PFSK-1 (cell line): Measurements from ENCODE around the gene UCMA.

Source experiments
- FOXP2 ChIP-seq: optimal IDR thresholded peaks from 2 replicates; pipeline ENCODE3; 2011; ENCODE audit warnings: borderline replicate concordance, control low read depth, inconsistent platforms; ENCODE audit not compliant: insufficient read depth; ENCODE audit errors: extremely low read length, extremely low read depth
- POLR2AphosphoS5 ChIP-seq: IDR thresholded peaks from 2 replicates; pipeline ENCODE4 v1.6.1; 2012; ENCODE audit warnings: low read depth, mild to moderate bottlenecking, control low read depth, low read length, moderate library complexity
- SIN3A ChIP-seq: IDR thresholded peaks from 2 replicates; pipeline ENCODE4 v1.6.1; 2012; ENCODE audit warnings: mild to moderate bottlenecking, low read length, moderate library complexity, borderline replicate concordance; ENCODE audit not compliant: insufficient read depth
- TAF1 ChIP-seq: IDR thresholded peaks from 2 replicates; pipeline ENCODE4 v1.6.1; 2012; ENCODE audit warnings: low read length, control low read depth, borderline replicate concordance; ENCODE audit not compliant: insufficient read depth
- TF ChIP-seq, protein P1 (sequence below), 2 experiments: IDR thresholded peaks; 2 replicates each; pipeline versions ENCODE4 v1.6.1 to v1.8.0; 2011 to 2012; ENCODE audit warnings: low read depth in 2 of 2, low read length in 2 of 2, control low read depth in 1 of 2, inconsistent platforms in 1 of 2, mild to moderate bottlenecking in 1 of 2, moderate library complexity in 1 of 2; ENCODE audit not compliant: insufficient read depth in 1 of 2

Gene UCMA

GRCh38 chr10:13268841-13269240 lies 34.7 kb upstream of the UCMA start:
- TF ChIP-seq SIN3A: no peak
- TF ChIP-seq FOXP2: no peak
- TF ChIP-seq, protein P1, sequence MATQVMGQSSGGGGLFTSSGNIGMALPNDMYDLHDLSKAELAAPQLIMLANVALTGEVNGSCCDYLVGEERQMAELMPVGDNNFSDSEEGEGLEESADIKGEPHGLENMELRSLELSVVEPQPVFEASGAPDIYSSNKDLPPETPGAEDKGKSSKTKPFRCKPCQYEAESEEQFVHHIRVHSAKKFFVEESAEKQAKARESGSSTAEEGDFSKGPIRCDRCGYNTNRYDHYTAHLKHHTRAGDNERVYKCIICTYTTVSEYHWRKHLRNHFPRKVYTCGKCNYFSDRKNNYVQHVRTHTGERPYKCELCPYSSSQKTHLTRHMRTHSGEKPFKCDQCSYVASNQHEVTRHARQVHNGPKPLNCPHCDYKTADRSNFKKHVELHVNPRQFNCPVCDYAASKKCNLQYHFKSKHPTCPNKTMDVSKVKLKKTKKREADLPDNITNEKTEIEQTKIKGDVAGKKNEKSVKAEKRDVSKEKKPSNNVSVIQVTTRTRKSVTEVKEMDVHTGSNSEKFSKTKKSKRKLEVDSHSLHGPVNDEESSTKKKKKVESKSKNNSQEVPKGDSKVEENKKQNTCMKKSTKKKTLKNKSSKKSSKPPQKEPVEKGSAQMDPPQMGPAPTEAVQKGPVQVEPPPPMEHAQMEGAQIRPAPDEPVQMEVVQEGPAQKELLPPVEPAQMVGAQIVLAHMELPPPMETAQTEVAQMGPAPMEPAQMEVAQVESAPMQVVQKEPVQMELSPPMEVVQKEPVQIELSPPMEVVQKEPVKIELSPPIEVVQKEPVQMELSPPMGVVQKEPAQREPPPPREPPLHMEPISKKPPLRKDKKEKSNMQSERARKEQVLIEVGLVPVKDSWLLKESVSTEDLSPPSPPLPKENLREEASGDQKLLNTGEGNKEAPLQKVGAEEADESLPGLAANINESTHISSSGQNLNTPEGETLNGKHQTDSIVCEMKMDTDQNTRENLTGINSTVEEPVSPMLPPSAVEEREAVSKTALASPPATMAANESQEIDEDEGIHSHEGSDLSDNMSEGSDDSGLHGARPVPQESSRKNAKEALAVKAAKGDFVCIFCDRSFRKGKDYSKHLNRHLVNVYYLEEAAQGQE (IDR thresholded peaks at IDR 0.05; ENCODE audit: insufficient read depth in 1 of 2, low read depth in 2 of 2, low read length in 2 of 2): no peak
- TF ChIP-seq POLR2AphosphoS5: no peak
- no peak for TF ChIP-seq TAF1

DNA sequence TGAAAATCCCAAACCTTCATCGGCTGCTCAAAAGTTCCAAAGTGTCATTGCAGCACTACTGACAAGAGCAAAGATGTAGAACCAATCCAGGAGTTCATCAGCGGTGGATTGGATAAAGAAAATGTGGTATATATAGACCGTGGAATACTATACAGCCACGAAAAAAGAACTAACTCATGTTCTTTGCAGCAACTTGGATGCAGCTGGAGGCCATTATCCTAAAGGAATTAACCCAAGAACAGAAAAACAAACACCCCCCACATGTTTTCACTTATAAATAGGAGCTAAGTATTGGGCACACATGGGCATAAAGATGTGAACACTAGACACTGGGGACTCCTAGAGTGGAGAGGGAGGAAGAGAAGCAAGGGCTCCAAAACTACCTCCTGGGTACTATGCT lies 34.1 kb upstream of the UCMA start:
- TF ChIP-seq POLR2AphosphoS5 (no peak), TAF1 (no peak), SIN3A (no peak), FOXP2 (no peak)
- TF ChIP-seq, protein P1 (IDR thresholded peaks at IDR 0.05; ENCODE audit: insufficient read depth in 1 of 2, low read depth in 2 of 2, low read length in 2 of 2): no peak

DNA sequence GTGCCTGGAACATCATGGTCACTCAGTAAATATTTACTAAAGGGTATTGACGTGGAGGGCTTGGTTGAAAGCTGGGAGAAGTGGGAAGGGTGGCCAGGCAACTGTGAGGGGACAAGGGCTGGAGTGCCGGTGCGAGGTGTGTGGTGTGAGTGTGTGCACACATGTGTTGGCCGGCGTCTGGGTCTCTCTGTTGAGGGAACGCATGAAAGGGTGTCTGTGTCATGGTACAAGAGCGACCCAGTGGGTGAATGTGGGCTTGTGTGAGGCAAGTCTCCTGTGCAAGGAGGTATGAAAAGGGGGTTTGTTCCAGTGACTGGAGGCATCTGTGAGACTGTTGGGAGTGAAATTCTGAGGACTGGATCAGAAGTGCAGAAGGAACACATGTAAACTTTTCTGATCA lies 29.4 kb upstream of the UCMA start:
- TF ChIP-seq SIN3A (no peak), POLR2AphosphoS5 (no peak), TAF1 (no peak), FOXP2 (no peak)
- TF ChIP-seq, protein P1 (IDR thresholded peaks at IDR 0.05; ENCODE audit: insufficient read depth in 1 of 2, low read depth in 2 of 2, low read length in 2 of 2): no peak

DNA sequence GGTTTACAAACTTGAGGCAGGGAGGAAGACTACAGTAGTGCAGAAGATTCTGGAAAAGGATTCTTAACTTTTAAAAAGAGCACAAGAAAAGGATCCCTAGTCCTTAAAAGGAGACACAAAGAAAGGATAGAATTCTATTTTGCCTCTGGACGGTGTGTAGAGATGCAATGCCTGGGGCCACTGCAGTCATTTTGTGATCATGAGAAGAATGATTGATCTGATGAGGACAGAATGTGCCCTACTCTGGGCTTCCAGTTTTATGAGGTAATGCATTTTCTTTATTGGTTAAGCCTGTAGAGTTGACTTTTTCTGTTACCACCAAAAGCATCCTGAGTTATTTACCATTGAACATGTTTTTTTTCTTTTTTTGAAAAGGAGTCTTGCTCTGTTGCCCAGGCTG lies 28.3 kb upstream of the UCMA start:
- no peak for TF ChIP-seq SIN3A
- TF ChIP-seq TAF1: no peak
- no peak for TF ChIP-seq FOXP2
- no peak for TF ChIP-seq POLR2AphosphoS5
- TF ChIP-seq, protein P1 (IDR thresholded peaks at IDR 0.05; ENCODE audit: insufficient read depth in 1 of 2, low read depth in 2 of 2, low read length in 2 of 2): no peak

DNA sequence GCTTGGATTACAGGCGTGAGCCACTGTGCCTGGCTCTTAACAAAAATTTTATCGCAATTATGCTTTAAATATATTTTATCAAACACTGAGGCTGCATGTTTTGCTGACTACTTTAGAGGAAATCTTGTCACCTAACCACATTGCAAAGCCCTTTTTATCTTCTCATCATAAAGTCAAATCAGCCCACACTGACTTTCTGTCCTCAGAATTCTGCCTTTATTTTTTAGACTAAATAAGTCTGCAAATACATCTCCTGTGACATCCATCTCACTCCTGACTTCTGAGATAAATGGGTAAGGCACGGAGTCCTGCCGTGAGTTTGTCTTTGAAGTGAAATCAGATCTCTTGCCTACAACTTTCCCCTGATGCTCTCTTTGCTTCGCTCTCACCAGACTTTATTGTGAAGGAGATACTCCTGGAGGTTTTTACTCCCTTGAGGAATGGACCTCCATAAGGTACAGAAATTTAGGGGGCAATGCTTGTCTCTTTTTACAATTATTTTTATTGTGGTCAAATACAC lies 23.5 kb upstream of the UCMA start:
- TF ChIP-seq FOXP2 (no peak), TAF1 (no peak), SIN3A (no peak), POLR2AphosphoS5 (no peak)
- TF ChIP-seq, protein P1 (IDR thresholded peaks at IDR 0.05; ENCODE audit: insufficient read depth in 1 of 2, low read depth in 2 of 2, low read length in 2 of 2): no peak
